Activated naive CD4-positive, alpha-beta T cell treated with anti-CD3 and anti-CD28 coated beads for 36 hours (primary cell): ENCODE data around the gene SYT2. TPM values are rescaled to one million over a fixed set of nuclear protein-coding genes. Genes with fewer than 3 reads are reported as not detected.
"Not testable (repeated sequence)": the region's sequence is repeated elsewhere in the genome, so short reads cannot be mapped to it uniquely, and the experiment has no call there.

ENCODE experiments used
- CTCF ChIA-PET: fragments of 350-600 bp; sonication (Branson Sonifier 250); formaldehyde crosslinking; loops from one replicate; lab custom pipeline; 2021; ENCODE audit warnings: antibody characterized with exemption; lab: Charles Lee
- DNase-seq: peaks from one replicate; pipeline ENCODE4 v3.0.0-alpha.2; 2020
- H3K27ac Mint-ChIP-seq: one replicate; pipeline ENCODE4 v1.8.0; 2021; ENCODE audit warnings: mild to moderate bottlenecking, mixed read lengths
- H3K27me3 Mint-ChIP-seq: one replicate; pipeline ENCODE4 v1.8.0; 2021; ENCODE audit warnings: low read depth, mixed read lengths
- H3K36me3 Mint-ChIP-seq: one replicate; pipeline ENCODE4 v1.8.0; 2021; ENCODE audit warnings: low read depth, mixed read lengths
- H3K4me1 Mint-ChIP-seq: one replicate; pipeline ENCODE4 v1.8.0; 2021; ENCODE audit warnings: low read depth, mixed read lengths
- H3K4me3 Mint-ChIP-seq: one replicate; pipeline ENCODE4 v1.8.0; 2021; ENCODE audit warnings: mild to moderate bottlenecking, moderate library complexity, mixed read lengths
- H3K9me3 Mint-ChIP-seq: one replicate; pipeline ENCODE4 v1.8.0; 2021; ENCODE audit warnings: mixed read lengths
- intact Hi-C: fragments of 100-400 bp; cut with micrococcal nuclease; formaldehyde crosslinking; loops from one replicate; pipeline ENCODE4 v1.15.1; 2023
- total RNA-seq, 2 experiments: library from RNA; stranded (reverse); gene quantifications; one replicate each; pipeline ENCODE4 v1.2.3, GENCODE V29; 2021

SYT2 gene
- total RNA-seq, 2 experiments from 2014 or later = not detected

DNA sequence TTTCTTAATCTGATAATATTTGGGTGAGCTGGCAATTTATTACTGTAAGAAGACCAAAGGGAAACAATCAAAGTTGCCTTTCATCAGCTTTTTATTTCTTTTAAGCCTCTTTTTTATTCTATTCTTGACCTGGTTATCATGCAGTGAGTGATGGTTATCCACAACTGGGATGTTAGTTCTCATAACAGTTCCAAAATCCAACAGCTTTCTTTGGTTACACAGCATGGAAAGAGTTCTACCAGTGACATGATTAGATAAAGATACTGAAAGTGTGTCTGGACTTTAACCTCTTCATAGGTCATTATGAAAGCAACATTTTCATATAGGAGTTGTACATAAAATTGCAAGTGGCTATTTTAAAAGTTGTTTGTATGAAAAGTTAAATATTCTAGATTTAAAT lies 163.0 kb downstream of the SYT2 start:
- Mint-ChIP-seq H3K9me3 (no peaks in the 10 kb centered on the region), H3K27ac (no peak overlapping the region), H3K4me3 (no peak overlapping the region), H3K27me3 (no peaks in the 10 kb centered on the region), H3K36me3 (no peaks in the 10 kb centered on the region), H3K4me1 (no peaks in the 10 kb centered on the region)
- intact Hi-C loops = no loop called here
- CTCF ChIA-PET = interaction anchor here (0.9 kb wide), 1 partner anchor 10 kb away, joined by 3 read pairs; no protein-coding TSS in a partner anchor
- DNase-seq = no peak

GRCh38 chr1:202546796-202547195 lies 163.5 kb downstream of the SYT2 start:
- not testable (repeated sequence) for H3K4me1 Mint-ChIP-seq, H3K27me3 Mint-ChIP-seq
- CTCF ChIA-PET = interaction anchor here (0.9 kb wide), 1 partner anchor 10 kb away, joined by 3 read pairs; no protein-coding TSS in a partner anchor

DNA sequence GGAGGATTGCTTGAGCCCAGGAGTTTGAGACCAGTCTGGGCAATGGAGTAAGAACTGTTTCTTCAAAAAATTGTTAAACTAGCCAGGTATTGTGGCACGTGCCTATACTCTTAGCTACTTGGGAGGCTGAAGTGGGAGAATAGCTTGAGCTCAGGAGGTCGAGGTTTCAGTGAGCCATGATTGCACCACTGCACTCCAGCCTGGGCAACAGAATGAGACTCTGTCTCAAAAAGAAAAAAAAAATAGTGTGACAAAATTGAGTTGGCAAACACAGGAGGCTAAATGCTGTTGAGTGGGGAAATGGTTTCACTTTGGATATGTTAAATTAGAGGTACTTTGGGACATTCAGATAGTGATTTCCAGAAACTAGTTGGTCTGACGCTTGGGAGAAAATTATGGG lies 163.9 kb downstream of the SYT2 start:
- intact Hi-C loops, H3K27ac Mint-ChIP-seq, H3K36me3 Mint-ChIP-seq, H3K4me3 Mint-ChIP-seq, H3K9me3 Mint-ChIP-seq, H3K4me1 Mint-ChIP-seq, DNase-seq, H3K27me3 Mint-ChIP-seq: not testable (repeated sequence)
- CTCF ChIA-PET = interaction anchor here (0.9 kb wide), 1 partner anchor 11 kb away, joined by 3 read pairs; no protein-coding TSS in a partner anchor

More at GRCh38 chr1:202546796-202547195, 163.5 kb downstream of the SYT2 start:
- H3K27ac Mint-ChIP-seq, H3K9me3 Mint-ChIP-seq, H3K4me3 Mint-ChIP-seq, H3K36me3 Mint-ChIP-seq, DNase-seq, intact Hi-C loops: not testable (repeated sequence)

GRCh38 chr1:202545647-202546303 lies 164.5 kb downstream of the SYT2 start:
- H3K36me3 Mint-ChIP-seq, CTCF ChIA-PET, H3K4me1 Mint-ChIP-seq, H3K27ac Mint-ChIP-seq, intact Hi-C loops, DNase-seq, H3K9me3 Mint-ChIP-seq, H3K4me3 Mint-ChIP-seq, H3K27me3 Mint-ChIP-seq: not testable (repeated sequence)

DNA sequence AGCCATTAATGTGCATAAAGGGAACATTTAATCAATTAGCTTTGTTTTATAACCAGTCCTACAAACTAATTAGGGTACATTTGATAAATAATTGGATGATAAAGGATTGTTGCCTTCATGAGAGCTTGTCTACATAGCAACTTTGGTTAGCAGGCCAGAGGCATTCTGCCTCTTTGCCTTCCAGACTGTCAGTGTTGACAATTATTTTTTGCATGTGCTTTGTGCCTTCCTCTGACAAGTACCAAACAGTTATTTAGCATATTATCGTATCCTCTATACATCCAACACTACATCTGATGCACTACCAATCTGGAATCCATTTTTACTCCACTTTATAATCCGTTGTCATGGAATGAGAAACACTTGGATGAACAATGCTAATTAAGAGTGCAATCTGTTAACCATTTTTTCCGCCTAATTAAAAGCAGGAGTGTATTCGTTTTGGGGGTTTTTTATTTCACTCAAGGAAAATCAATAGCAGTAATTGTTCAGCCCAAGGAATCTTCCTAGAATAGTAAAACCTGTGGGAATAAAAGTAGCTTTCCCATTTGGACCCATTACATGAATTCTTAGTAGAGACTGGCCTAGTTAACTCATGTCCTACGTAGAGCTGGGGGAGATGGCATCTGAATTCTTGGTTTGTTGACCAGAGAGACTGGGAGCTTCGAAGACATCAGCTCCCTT lies 165.3 kb downstream of the SYT2 start:
- CTCF ChIA-PET = interaction anchor here (0.6 kb wide), 1 partner anchor 315 kb away, joined by 3 read pairs; no protein-coding TSS in a partner anchor
- H3K4me3 Mint-ChIP-seq = not testable (repeated sequence)

GRCh38 chr1:202543537-202543936 lies 166.7 kb downstream of the SYT2 start:
- DNase-seq = not testable (repeated sequence)
- CTCF ChIA-PET = interaction anchor here (1.2 kb wide), 1 partner anchor 28 kb away, joined by 3 read pairs; no protein-coding TSS in a partner anchor

More for the DNA sequence above, 165.3 kb downstream of the SYT2 start:
- H3K36me3 Mint-ChIP-seq, H3K27me3 Mint-ChIP-seq, H3K4me1 Mint-ChIP-seq, DNase-seq, H3K27ac Mint-ChIP-seq, H3K9me3 Mint-ChIP-seq, intact Hi-C loops: not testable (repeated sequence)

DNA sequence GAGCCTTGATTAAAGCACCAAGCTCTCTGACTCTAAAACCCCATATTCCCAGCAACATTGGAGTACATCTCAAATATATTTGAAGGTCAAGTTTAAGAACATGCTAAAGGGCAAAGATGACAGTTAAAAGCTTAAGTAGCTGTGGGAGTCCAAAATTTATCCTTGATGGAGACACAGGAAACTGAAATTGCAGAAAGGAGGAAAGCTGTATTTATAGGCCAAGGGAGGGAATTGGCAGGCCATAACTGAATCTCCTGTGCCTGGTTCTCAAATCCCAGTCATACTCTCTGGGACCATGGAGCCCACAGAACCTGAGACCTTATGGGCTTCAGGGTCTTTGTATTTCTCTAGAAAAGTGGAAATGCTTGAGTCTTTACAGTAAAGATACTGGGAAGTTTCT lies 167.8 kb downstream of the SYT2 start:
- DNase-seq, CTCF ChIA-PET, H3K27ac Mint-ChIP-seq, H3K9me3 Mint-ChIP-seq, H3K4me3 Mint-ChIP-seq, intact Hi-C loops, H3K36me3 Mint-ChIP-seq, H3K27me3 Mint-ChIP-seq, H3K4me1 Mint-ChIP-seq: not testable (repeated sequence)

More at GRCh38 chr1:202543537-202543936, 166.7 kb downstream of the SYT2 start:
- intact Hi-C loops, H3K4me3 Mint-ChIP-seq, H3K27ac Mint-ChIP-seq, H3K36me3 Mint-ChIP-seq, H3K27me3 Mint-ChIP-seq, H3K4me1 Mint-ChIP-seq, H3K9me3 Mint-ChIP-seq: not testable (repeated sequence)

GRCh38 chr1:202540858-202541257 lies 169.4 kb downstream of the SYT2 start:
- CTCF ChIA-PET, H3K36me3 Mint-ChIP-seq, H3K4me1 Mint-ChIP-seq, H3K9me3 Mint-ChIP-seq, intact Hi-C loops, H3K27ac Mint-ChIP-seq, H3K4me3 Mint-ChIP-seq, H3K27me3 Mint-ChIP-seq, DNase-seq: not testable (repeated sequence)

Other genes with a start within 250 kb of the SYT2 start
- gene KDM5B, start 98.0 kb upstream of the SYT2 start, total RNA-seq = 10 to 100 TPM; 16.8 to 18.2 TPM
- gene PCAT6, start 100.5 kb upstream of the SYT2 start, total RNA-seq = under 1 TPM; 0.37 to 0.43 TPM
- 1 to 10 TPM; 5.9 to 6.2 TPM for gene RABIF, start 178.7 kb upstream of the SYT2 start, total RNA-seq
- 10 to 100 TPM; 42.5 to 42.6 TPM for gene KLHL12, start 216.8 kb upstream of the SYT2 start, total RNA-seq
- gene ADIPOR1, start 247.9 kb upstream of the SYT2 start, total RNA-seq = 10 to 100 TPM; 75.5 to 77.0 TPM